ENCODE measurements around the gene ELF2.

DNA sequence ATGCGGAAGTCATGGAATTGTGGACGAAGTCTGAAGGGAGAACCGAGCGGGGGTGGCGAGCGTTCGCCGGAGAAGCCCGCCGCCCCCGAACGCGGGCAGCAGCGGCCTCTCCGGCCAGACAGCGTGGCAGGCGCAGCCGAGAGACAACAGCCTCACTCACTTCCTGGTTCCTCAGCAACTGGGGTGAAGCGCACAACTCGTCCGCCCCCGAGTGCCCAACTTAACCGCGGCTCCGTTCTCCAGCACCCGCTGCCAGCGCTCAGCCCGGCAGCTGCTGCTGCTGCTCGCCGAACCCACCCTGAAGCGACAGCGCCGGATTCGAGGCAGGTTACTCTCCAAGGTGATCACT lies 93.4 kb downstream of the ELF2 start:
- TF ChIP-seq, protein P1, sequence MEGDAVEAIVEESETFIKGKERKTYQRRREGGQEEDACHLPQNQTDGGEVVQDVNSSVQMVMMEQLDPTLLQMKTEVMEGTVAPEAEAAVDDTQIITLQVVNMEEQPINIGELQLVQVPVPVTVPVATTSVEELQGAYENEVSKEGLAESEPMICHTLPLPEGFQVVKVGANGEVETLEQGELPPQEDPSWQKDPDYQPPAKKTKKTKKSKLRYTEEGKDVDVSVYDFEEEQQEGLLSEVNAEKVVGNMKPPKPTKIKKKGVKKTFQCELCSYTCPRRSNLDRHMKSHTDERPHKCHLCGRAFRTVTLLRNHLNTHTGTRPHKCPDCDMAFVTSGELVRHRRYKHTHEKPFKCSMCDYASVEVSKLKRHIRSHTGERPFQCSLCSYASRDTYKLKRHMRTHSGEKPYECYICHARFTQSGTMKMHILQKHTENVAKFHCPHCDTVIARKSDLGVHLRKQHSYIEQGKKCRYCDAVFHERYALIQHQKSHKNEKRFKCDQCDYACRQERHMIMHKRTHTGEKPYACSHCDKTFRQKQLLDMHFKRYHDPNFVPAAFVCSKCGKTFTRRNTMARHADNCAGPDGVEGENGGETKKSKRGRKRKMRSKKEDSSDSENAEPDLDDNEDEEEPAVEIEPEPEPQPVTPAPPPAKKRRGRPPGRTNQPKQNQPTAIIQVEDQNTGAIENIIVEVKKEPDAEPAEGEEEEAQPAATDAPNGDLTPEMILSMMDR (IDR thresholded peaks at IDR 0.05) = peak in 1 of 3 donors; percentile 11
- no peak for TF ChIP-seq EP300 (IDR thresholded peaks at IDR 0.05)
